Stimulated activated CD4-positive, alpha-beta T cell treated with anti-CD3 and anti-CD28 coated beads, Interleukin-4, amount 100 ng/mL, for 48 hours (primary cell): ENCODE data around the gene OCEL1.

ENCODE experiments used
- DNase-seq, 2 donors: peaks; one replicate each; pipeline ENCODE4 v3.0.0-alpha.2; 2020; ENCODE audit warnings: low read depth in 2 of 2

Gene OCEL1

GRCh38 chr19:17210296-17210695, 15.7 kb upstream of the OCEL1 start:
- no peak for DNase-seq

GRCh38 chr19:17211547-17212446, 14.2 kb upstream of the OCEL1 start:
- DNase-seq, result no peak

DNA sequence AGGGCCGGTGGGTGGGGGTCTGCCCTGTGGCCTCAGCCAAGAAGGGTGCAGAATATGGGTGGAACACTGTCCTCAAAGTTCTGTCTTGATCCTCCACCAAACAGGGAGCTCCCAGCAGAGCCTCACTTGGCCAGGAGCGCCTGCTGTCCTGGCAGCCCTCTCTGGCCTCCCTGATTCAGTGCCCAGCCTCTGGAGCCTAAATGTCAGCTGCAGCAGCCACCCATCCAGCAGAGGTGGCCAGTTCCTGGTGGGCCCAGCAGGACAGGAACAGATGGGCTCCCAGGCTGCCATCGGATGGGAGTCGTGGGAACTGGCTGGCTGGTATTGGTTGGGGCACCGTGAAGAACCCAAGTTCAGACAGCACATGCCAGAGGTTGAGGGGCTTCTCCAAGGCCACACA, 12.7 kb upstream of the OCEL1 start:
- DNase-seq, result no peak

GRCh38 chr19:17214508-17215126, 11.4 kb upstream of the OCEL1 start:
- DNase-seq, result no peak

GRCh38 chr19:17215127-17215971, 10.7 kb upstream of the OCEL1 start, which contains the start of gene USE1:
Gene USE1 (plus strand): TSS chr19:17215357. CDS start chr19:17215406, 49 bp downstream.
- DNase-seq, result peak; percentile 76 to 82

DNA sequence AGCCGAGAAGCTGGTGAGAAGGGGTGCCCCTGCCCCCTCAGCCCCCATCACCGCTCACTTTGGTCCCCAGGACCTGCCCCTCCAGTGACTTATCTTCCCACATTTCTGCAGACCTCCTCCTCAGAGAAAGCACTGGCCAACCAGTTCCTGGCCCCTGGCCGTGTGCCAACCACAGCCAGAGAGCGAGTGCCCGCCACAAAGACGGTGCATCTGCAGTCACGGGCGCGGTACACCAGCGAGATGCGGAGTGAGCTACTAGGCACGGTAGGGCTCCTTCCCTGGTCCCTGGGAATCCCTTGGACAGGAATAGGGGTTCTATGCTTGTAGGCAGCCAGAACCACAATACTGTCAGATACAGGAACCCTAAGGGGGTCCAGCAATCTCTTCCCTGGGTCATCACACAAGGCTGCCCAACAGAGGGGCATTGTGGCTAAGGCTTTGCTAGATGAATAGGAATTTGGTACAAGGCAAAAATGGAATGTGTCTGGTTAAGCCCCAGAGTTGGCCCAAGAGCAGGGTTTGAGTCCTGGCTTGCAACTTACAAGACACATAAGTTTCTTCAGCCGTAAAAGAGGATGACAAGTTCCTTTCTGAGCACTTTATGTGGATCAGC, 9.9 kb upstream of the OCEL1 start:
- no peak for DNase-seq

DNA sequence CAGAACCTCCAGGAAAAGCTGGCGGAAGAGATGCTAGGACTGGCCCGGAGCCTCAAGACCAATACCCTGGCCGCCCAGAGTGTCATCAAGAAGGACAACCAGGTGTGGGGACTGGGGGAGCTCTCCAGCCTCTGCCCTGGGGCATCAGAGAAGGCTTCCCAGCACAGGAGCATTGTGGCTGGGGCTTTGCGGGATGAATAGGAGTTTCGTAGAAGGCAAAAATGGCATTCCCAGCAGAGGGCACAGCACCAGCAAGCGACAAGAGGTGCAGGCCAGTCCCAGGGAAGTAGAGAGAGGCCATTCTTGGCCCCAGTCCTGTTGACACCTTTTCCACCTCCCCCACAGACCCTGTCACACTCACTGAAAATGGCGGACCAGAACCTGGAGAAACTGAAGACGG, 6.7 kb upstream of the OCEL1 start:
- no peak for DNase-seq

- DNase-seq, result no peak
Measured at GRCh38 chr19:17220207-17220758, 5.7 kb upstream of the OCEL1 start.

GRCh38 chr19:17225053-17225452, 973 bp upstream of the OCEL1 start:
- no peak for DNase-seq

GRCh38 chr19:17227798-17228367, 1.9 kb downstream of the OCEL1 start:
- DNase-seq, result no peak

DNA sequence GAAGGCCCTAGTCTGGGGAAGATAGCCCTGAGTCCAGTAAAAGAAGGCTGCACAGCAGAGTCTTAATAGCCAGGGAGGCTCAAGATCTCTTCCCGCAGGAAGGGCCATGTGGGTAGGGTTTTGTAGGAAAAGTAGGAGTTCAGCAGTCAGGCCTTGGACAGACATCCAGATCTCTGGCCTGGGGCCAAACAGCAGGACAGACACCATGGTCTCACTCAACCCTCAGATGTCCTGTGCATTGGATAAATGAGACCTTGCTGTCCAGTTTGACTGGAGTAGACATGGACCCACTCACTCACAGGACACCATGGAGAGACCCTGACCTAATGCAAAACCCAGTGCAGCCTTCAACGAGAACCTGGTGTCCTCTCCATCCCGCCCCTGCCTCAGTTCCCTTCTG, 3.9 kb downstream of the OCEL1 start:
- no peak for DNase-seq

DNA sequence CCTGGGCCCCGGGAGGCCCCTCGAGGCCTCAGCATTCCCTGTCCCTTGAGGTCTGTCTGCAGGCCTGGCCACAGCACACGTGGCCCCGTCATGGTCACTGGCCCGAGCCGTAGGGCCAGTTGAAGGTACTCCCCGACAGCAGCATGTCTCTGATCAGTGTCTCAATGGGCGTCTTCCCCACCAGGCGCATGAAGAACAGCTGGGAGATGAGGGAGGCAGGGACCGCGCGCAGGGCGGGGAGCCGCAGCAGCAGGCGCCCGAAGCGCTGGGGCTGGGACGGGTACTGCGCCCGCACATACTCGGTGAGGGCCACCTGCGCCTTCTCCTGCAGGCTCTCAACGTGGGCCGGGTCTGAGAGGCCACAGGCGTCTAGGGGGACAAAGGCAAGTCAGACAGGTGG, 6.2 kb downstream of the OCEL1 start:
- no peak for DNase-seq

GRCh38 chr19:17234911-17235299, 8.9 kb downstream of the OCEL1 start:
- peak; percentile 62 to 64 for DNase-seq

- DNase-seq, result peak; percentile 51 to 62
Measured at GRCh38 chr19:17235300-17235970, 9.4 kb downstream of the OCEL1 start.

- DNase-seq, result no peak
Measured at GRCh38 chr19:17235971-17236777, 10.1 kb downstream of the OCEL1 start.

- DNase-seq, result no peak
Measured at GRCh38 chr19:17236811-17237543, 11.0 kb downstream of the OCEL1 start.

DNA sequence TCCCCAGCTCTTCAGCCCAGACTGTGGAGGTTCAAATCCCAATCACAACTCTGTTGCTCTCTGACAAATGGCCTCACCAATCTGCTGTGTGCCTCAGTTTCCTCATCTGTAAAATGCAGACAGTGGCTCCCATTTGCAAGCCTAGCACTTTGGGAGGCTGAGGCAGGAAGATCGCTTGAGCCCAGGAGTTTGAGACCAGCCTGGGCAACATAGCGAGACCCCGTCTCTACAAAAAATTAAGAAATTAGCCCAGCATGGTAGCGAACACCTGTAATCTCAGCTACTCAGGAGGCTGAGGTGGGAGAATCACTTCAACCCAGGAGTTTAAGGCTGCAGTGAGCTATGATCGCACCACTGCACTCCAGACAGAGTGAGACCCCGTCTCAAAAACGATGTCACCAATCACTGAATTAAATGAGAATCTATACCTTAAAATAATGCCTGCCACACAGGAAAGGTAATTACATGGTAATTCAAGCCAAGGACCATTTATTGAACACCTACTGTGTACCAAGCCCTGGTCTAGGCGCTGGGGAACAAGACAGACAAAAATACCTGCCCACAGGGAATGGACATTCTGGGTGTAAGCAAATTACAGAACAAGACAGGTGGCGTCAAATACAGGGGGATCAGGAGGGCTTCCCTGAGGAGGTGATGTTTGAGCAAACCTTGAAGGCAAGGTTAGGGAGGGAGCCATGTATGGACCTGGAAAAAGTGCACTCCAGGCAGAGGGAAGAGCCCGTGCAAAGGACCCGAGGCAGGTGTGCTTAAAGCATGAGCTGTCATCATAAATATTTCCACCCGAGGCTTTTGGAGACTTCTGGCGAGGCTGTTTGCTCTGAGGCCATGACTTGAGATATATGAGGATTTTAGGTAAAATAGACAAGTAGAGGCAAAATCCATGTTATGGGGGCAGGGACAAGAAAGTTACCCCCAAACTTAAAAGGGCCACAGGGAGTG, 12.0 kb downstream of the OCEL1 start:
- no peak for DNase-seq
